Measurements from ENCODE around the gene GPR157. TPM values are rescaled to one million over a fixed set of nuclear protein-coding genes. Genes with fewer than 3 reads are reported as not detected.
"Not testable (repeated sequence)": the region's sequence is repeated elsewhere in the genome, so short reads cannot be mapped to it uniquely, and the experiment has no call there.

GPR157 gene
- polyA plus RNA-seq, 3 donors, result 0.98 to 1.5 (median 1.5) TPM

- no peak for DNase-seq (ENCODE audit: extremely low read depth in 1 of 11, low read depth in 9 of 11, low spot score in 4 of 11)
Observed at GRCh38 chr1:9100471-9101043, 28.3 kb downstream of the GPR157 start.

GRCh38 chr1:9099555-9099954 lies 29.3 kb downstream of the GPR157 start:
- no peak for DNase-seq (ENCODE audit: extremely low read depth in 1 of 11, low read depth in 9 of 11, low spot score in 4 of 11)

DNA sequence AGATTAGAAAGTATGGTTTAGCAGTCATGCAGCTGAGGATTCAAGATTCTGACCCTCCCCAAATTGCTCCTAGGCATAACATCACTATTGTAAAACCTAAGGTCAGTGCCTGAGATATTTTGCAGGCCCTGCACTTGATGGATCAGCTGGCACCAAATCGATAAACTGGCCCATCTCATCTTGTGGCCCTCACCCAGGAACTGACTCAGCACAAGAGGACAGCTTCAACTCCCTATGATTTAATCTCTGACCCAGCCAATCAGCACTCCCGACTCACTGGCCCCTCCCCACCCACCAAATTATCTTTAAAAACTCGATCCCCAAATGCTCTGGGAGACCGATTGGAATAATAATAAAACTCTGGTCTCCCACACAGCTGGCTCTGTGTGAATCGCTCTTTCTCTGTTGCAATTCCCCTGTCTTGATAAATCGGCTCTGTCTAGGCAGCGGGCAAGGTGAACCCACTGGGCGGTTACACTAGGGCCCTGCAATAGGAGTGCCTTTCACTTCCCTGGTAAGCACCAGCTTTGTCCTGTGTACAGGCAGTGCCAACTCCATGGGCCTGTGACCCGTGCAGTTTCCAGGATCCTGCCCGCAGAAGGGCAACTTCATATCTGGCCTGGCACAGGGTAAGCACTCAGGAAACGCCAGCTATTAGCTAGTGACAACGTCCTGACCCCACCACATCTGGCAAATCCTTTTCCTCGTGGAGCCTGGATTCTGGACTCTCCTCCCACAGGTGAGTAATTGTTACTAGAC lies 30.8 kb downstream of the GPR157 start:
- DNase-seq (ENCODE audit: extremely low read depth in 1 of 11, low read depth in 9 of 11, low spot score in 4 of 11), result no peak

DNA sequence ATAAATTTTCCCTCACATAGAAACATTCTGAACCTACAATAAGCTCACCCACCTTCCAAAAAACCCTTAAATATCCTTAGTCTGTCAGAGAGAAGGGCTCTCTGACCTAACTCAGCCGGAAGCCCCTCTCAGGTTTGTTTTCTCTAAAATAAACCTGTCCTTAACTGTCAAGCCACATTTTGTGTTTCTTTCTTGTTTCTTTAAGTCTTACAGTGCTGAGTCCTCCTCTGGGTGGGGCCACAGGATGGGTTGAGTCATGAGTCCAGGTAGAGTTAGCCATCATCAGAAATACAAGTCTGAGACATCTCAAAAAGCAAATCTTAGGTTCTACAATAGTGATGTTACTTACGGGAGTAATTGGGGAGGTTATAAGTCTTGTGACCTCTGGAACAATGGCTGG lies 33.1 kb downstream of the GPR157 start:
- DNase-seq (ENCODE audit: extremely low read depth in 1 of 11, low read depth in 9 of 11, low spot score in 4 of 11), result no peak

GRCh38 chr1:9093996-9094595 lies 34.8 kb downstream of the GPR157 start:
- DNase-seq (ENCODE audit: extremely low read depth in 1 of 11, low read depth in 9 of 11, low spot score in 4 of 11), result not testable (repeated sequence)

DNA sequence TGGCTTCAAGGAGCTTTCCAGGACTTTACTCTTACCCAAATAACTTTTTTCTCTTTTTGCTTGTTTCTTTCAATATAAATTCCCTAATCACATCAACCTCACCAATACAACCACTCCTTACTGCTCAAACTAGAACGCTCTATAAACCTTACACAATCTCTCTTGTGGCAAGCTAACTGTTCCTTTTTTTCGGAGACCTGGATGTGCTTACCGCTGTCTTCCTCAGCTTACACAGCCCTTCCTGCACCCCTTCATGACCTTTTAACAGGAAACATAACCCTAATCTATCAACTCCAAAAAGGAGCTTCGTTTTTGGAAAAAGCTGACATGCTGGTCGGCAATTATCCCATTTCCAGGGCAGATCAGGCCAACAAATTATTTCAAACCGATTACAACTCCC lies 35.3 kb downstream of the GPR157 start:
- no peak for DNase-seq (ENCODE audit: extremely low read depth in 1 of 11, low read depth in 9 of 11, low spot score in 4 of 11)

DNA sequence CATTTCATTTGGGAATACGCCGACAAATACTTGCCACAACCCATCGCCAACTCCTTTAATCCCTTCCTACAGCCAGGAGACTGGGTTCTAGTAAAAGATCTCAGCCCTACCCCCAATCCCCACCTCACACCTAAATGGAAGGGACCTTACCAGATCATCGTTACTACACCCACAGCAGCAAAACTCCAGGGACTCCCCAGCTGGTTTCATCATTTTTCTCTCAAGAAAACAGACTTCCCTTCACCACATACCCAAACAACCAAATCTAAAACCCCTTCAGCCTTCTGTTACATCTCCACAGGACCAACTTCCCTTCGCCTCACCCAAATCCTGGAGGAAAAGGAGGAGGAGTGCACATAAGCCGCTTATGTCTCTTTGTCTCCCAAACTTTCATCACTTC lies 35.8 kb downstream of the GPR157 start:
- no peak for DNase-seq (ENCODE audit: extremely low read depth in 1 of 11, low read depth in 9 of 11, low spot score in 4 of 11)

- DNase-seq (ENCODE audit: extremely low read depth in 1 of 11, low read depth in 9 of 11, low spot score in 4 of 11), result no peak
Observed at GRCh38 chr1:9088807-9089206, 40.1 kb downstream of the GPR157 start.

GRCh38 chr1:9087411-9088125 lies 41.3 kb downstream of the GPR157 start:
- DNase-seq (ENCODE audit: extremely low read depth in 1 of 11, low read depth in 9 of 11, low spot score in 4 of 11), result no peak

GRCh38 chr1:9086796-9087195 lies 42.1 kb downstream of the GPR157 start:
- no peak for DNase-seq (ENCODE audit: extremely low read depth in 1 of 11, low read depth in 9 of 11, low spot score in 4 of 11)

GRCh38 chr1:9086045-9086444 lies 42.9 kb downstream of the GPR157 start:
- peak in 5 of 11 donors; percentile 23 to 54 (median 45) for DNase-seq (ENCODE audit: extremely low read depth in 1 of 11, low read depth in 9 of 11, low spot score in 4 of 11)

DNA sequence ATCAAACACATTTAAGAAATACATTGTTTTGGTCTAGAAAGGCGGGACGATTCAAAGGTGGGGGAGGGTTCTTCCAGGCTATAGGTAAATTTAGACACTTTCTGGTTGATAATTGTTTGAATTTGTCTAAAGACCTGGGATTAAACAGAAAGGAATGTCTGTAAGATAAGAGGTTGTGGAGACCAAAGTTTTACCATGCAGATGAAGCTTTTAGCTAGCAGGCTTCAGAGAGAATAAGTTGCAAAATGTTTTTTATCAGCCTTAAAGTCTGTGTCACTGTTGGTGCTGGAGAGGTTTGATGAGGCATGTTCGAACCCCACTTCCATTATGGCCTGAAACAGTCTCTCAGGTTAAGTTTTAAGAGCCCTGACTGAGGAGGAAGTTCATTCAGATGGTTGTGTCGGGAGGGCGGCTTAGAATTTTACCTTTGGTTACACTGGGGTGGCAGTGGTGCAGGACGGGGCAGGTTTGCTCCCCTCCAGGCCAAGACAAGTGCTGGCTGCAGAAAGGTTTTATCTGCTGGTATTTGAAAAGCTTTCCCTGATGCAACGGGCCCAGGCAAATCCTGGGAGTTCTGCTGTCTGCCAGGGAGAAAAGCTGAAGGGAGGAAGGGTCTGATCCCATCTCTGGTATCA lies 43.5 kb downstream of the GPR157 start:
- no peak for DNase-seq (ENCODE audit: extremely low read depth in 1 of 11, low read depth in 9 of 11, low spot score in 4 of 11)

DNA sequence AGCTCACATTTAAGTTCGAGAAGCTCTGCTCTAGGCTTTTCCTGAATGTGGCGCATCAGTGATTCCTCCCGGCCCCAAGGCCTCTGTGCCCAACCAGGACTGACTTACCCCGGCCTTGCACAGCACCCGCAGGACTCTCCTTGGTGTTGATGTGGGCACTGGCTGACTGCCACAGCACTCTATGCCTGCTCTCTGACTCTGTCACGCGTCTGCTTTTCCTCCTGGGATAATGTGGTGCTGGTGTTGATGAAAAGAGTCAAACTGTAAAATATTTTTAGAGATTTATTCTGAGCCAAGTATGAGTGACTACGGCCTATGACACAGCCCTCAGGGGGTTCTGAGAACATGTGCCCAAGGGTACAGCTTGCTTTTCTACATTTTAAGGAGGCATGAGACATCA lies 44.0 kb downstream of the GPR157 start:
- no peak for DNase-seq (ENCODE audit: extremely low read depth in 1 of 11, low read depth in 9 of 11, low spot score in 4 of 11)

GRCh38 chr1:9081473-9081872 lies 47.4 kb downstream of the GPR157 start:
- no peak for DNase-seq (ENCODE audit: extremely low read depth in 1 of 11, low read depth in 9 of 11, low spot score in 4 of 11)

DNA sequence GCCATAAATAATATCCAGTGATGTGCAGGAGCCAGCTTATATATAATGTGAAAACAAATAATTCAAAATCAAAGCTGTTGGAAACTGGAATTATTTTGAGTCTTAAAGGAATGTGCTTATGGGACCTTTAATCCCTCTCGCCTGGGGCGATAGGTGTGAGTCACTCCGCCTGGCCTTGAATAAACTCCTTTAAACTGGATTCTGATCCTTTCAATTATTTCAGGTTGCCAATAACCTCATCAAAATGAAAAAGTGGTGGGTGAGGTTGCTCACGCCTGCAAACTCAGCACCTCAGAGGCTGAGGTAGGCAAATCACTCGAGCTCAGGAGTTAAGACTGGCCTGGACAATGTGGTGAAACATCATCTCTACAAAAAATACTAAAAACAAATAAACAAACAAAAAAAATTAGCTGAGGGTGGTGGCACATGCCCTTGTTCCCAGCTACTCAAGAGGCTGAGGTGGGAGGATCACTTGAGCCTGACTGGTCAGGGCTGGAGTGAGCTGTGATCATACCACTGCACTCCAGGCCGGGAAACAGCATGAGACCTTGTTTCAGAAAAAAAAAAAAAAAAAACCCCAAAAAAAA lies 48.1 kb downstream of the GPR157 start:
- no peak for DNase-seq (ENCODE audit: extremely low read depth in 1 of 11, low read depth in 9 of 11, low spot score in 4 of 11)

GRCh38 chr1:9079988-9080704 lies 48.8 kb downstream of the GPR157 start:
- DNase-seq (ENCODE audit: extremely low read depth in 1 of 11, low read depth in 9 of 11, low spot score in 4 of 11), result no peak

DNA sequence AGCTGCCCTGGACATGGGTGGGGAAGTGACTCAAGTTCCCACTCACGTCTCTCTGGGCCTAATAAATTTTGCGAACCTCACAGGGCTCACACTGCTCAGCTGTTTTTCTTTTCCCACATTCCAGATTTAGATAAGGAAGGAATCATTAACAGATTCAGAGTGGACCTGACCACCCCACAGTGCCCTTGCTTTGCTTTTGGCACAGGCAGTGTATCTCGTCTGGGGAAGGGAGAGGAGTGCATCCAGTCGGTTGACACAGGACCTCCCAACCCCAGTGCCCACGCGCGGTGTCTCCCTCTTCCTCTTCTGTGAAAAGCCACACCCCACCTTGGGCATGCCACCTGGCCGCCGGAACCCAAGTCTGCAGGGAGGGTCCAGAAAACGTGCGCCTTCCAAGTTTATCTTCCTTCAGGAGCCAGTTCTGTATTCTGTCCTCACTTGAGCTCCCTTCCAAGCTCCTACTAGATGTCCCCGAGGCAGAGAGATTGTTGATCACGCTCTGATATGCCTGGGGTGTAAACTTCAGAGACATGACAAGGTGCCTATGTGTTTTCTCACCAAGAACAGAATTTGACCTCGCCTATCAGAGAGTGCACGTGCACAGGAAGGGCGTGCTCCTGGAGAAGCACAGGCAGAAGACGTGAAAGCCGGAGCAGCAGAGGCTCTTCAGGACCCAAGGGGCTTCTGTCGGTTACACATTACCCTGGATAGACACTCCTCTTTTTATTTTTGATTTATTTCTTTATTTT lies 50.0 kb downstream of the GPR157 start:
- DNase-seq (ENCODE audit: extremely low read depth in 1 of 11, low read depth in 9 of 11, low spot score in 4 of 11), result no peak

Data from renal cortex interstitium (tissue), 11 donors.